HG03139 (cell line): ENCODE results near the gene YPEL2.

Experiments
- ATAC-seq: cut with Tn5 transposase; IDR thresholded peaks from one replicate; pipeline ENCODE4 v1.9.1; 2021; ENCODE audit not compliant: unreplicated experiment

Gene YPEL2

DNA sequence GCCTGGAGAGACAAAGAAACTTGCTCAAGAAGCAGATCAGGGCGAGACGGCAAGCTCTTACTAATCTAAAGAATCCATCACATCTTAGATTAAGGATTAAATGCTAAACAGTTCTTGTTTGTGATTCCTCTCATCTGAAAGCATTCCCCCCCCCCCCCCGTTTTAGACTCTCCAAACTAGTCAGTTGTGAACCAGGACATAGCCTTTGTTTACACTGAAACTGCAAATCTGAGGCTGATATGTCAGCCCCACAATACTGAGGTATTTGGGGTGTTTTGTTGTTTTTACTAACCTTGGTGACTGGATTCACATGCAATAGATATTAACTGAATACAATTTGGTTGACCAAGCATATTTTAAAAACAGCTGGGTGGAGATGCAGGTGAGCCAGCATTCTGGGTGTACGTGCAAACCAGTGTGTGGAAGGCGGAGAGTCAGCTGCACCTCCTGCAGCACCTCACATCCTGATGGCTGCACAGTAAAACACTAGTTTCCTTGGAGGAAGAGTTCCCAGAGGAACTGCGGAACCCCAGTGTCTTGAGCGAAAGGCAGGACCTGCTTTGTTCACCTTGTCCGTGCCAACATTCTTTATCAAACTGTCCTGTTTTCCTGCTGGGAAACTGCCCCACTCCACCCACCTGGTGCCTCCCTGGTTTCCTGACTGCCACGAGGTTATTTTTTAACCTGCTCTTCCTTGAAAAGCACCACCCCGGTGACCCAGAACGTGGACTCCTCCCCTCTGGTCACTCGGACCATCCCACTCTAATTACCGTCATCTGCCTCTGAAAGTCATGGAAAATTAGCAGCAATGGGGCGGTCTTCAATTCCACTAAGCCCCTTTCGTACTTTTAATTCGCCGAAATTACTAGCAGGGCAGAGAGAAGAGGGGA is 1.2 kb upstream of the YPEL2 start:
- no peak for ATAC-seq

- ATAC-seq, result no peak
These were observed 684 bp downstream of the YPEL2 start for GRCh38 chr17:59331929-59332748.

GRCh38 chr17:59332749-59333377 is 1.4 kb downstream of the YPEL2 start:
- ATAC-seq, result no peak

DNA sequence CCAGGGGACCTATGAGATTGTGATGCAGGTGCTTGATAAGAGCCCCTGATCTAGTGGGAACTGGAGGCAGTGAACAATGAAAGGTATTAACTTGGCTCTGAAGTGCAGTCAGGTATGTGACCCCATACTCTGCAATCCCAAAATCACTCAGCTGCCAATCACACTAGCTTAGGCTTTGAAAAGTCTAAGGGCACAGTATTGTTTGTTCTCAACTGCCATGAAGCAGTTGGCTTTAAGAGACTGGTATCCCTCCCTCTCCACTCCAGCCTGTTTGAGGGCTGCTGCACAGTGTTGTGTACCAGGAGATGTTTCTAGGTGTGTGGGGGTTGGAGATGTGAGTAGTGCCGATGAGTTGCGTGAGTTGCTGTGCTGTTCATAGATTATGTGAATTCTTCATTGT is 2.4 kb downstream of the YPEL2 start:
- ATAC-seq, result no peak

DNA sequence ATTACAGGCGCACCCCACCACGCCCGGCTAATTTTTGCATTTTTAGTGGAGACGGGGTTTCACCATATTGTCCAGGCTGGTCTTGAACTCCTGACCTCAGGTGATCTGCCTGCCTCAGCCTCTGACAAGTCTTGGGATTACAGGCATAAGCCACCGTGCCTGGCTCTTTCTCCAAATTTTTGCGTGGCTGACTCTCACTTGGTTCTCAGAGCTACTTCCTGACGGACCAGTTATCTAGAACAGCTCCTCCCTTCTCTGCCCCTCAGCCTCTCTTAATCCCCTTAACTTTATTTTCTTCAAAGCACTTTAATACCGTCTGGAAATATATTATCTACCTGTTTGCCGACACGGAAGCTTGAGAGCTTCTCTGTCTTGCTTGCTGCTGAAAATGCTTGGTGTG is 4.2 kb downstream of the YPEL2 start:
- ATAC-seq, result no peak

- no peak for ATAC-seq
These were observed 6.4 kb downstream of the YPEL2 start for GRCh38 chr17:59337741-59338299.

- ATAC-seq, result no peak
These were observed 7.0 kb downstream of the YPEL2 start for GRCh38 chr17:59338498-59338897.

DNA sequence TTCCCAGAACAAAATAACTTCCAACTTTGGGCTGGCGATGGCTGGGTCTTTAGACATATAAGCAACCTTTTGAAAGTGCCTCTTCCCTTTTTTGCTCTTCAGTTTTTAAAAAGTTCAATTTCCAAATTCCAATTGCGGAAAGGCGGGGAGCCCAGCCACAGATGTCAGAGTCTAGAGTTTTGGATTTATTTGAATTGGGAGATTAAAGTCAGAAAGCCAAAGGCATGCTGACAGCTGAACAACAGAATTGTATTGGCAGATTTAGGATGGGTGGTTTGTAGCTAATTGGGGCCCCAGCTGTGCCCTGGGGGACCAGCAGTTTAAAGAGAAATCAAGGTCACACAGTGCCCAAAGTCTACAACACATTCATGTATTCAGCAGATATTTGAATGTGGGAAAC is 10.5 kb downstream of the YPEL2 start:
- ATAC-seq, result no peak

DNA sequence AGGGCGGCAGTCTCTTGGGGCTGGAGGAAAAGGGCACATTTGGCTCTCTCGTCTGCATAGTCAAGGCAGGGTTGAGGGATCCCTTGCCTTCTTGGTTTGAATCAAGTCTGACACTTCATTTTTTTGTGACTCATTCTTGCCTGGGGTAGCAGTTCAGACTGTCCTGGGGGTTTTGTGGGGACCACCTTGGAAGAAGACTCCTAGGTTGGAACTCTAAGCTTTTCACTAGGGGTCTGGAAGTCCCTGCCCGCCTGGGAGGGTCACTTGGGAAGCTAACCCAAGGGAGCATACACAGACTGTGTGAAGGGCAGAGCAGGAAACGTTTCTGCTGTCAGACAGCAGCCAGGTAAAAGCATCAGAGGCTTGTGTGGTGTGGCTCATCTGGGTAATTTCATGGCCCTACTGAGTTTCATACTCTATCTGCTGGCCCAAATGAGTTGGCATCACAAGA is 11.3 kb downstream of the YPEL2 start:
- ATAC-seq, result no peak

GRCh38 chr17:59345476-59345875 is 14.0 kb downstream of the YPEL2 start:
- ATAC-seq, result no peak

DNA sequence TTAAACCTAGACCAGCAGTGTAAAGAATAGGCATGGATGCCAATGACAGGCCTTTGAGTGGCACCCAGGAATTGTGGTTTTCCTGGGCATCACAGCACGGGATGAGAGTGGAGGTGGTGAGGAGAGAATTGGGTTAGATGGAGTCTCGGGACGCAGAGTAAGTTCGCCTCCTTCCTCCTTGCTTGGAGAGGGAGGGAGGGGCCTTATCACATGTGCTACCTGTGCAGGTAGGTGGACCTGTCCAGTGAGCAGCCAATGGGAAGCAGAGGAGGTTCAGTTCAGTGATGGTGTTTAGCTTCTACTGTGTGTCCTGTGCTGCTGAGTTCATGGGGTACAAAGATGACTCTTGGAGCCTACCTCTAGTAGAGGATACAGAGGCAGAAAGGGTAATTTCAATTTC is 14.9 kb downstream of the YPEL2 start:
- no peak for ATAC-seq

GRCh38 chr17:59346876-59347407 is 15.5 kb downstream of the YPEL2 start:
- ATAC-seq, result no peak

DNA sequence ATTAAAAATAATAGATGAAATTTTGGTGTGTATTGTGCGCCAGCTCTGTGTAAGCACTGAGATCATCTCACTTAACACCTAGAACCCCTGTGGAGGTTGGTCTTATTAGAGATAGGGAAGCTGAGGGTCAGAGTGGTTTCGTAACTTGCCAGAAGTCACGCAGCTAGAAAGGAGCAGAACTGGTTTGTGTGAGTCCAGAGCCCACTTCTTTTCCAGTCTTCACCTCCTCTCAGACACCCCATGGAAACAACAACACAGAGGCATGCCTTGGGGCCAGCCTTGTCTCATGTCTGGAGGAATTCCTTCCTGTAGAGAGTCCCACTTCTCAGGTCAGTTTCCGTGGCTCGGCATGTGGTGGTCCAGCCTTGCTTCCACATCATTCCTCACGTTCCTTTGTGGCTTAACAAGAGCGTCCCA is 16.5 kb downstream of the YPEL2 start:
- ATAC-seq, result no peak

DNA sequence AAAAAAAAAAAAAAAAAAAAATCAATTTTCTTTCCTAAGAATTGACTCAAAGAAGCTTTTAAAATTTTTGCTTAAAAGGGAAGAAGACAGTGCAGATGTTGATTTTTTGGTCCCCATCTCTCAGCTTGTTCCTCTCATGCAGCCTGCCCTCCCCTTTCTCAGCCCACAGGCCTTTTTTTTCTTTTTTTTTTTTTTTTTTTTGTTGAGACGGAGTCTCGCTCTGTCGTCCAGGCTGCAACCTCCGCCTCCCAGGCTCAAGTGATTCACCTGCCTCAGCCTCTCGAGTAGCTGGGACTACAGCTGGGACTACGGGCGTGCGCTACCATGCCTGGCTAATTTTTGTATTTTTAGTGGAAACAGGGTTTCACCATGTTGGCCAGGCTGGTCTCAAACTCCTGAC is 17.7 kb downstream of the YPEL2 start:
- ATAC-seq, result no peak

- no peak for ATAC-seq
These were observed 21.8 kb downstream of the YPEL2 start for GRCh38 chr17:59353106-59353854.

DNA sequence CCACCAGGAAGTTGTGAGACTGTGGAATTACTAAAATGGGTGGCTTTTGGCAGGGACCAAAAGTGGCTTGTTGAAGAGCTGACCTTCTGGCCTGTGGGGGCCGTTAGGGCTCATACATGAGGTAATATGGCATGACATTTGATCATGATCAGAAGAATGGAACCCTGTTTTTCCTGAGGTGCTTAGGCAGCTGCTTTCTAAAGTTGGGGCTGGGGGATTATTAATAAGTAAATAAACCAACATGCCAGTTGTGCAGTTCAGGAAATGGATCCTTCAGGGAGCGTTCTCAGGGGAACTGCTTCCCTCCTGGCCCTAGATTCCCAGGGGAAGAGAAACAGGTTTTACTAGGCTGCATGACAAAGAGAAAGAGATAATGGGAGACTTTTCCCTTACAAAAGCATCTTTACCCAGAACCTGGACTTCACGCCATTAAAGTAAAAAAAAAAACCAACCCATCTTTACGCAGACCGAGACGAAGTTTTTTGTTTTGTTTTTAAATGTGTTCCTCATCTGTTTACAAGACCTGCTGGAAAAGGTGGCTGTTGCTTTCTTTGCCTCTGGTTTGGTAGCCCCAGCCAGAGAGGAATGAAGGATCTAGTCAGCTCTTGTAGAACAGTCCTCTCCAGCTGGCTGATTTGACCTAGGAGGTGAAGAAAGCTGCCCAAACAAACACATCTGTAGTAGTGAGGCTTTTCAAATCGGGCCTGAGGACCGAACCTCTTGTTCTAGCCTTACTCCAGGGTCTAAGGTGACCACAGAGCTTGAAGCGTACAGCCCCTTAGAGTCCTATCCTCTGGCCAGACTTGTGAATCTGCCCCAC is 22.7 kb downstream of the YPEL2 start:
- ATAC-seq, result no peak

DNA sequence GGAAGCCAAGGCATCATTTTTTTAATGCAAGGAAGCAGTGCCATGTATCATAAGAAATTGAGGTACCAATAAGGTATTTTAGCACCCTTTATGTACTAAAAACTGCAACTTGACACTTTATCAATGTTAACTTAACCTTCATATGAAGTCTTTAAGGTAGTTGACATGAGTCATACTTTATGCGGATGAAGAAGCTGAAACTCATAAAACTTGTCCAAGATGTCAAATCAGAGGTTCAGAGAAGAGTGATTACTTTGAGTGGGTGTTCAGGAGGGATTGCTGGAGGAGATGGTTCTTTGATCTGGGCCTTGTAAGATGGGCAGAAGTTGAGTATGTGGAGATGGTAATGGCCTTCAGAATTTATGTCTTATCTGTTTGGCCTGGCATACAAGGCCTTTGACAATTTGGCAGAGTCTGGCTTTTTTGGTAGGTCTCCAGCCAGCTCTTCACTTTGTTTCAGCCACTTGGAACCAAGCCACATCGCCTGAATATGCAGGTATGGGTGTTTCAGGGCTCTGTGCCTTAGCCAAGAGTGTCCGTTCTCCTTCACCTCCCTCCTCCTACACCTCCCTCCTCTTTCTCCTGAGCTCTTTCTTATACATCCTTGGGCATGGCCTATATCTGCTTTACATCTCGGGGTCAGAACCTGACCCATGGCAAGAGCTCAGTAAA is 23.7 kb downstream of the YPEL2 start:
- no peak for ATAC-seq

DNA sequence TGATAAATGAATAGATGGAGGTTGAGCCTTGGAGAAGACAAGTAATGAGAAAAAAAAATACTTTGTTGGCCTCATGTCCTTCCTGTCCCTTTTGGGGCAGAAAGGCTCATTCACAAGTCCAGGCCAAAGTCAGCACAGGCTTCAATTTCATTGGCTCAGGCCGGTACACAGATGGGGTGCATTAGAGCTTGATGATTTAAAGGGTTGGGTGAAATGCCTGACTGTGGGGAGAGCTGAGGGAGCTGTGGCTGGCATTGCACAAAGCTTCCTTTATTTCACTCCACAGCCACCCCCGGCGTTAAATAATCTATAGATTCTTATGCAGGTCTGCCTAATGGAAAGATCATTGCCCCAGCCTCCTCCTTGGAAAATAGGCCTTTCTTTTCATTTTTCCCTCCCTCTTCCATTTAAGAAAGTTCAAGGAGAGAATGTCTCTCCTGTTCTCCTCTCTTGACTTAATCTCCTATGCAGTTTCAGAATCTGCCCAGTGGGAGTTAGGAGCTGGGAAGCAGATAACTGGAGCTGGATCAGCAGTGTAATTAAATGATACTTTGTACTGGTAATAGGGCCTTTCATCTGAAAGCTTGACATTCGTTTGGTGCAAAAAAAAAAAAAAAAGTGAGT is 24.4 kb downstream of the YPEL2 start:
- ATAC-seq, result no peak
